Thoracic aorta (tissue), 2 donors: ENCODE results near the gene ADCK1. TPM values are rescaled to one million over a fixed set of nuclear protein-coding genes. Genes with fewer than 3 reads are reported as not detected.
"Not testable (repeated sequence)": the region's sequence is repeated elsewhere in the genome, so short reads cannot be mapped to it uniquely, and the experiment has no call there.

ENCODE experiments used
- ATAC-seq: fragments of 150-250 bp; one replicate; pipeline ENCODE4 v1.8.0; 2017; ENCODE audit warnings: low read depth; ENCODE audit not compliant: insufficient number of reproducible peaks, low FRiP score
- DNase-seq: peaks from one replicate; pipeline ENCODE4 v3.0.0-alpha.2; 2020; ENCODE audit warnings: low spot score
- H3K27ac ChIP-seq, 2 donors: fragments of 200-600 bp; sonication (generic); 1 replicate in 1 of 2; 2 replicates in 1 of 2; pipeline ENCODE4 v1.5.1; 2016; ENCODE audit warnings: mild to moderate bottlenecking in 2 of 2, moderate library complexity in 2 of 2
- H3K27me3 ChIP-seq: fragments of 200-600 bp; sonication (generic); replicated peaks from 2 replicates; pipeline ENCODE4 v1.6.0; 2016; ENCODE audit warnings: mild to moderate bottlenecking; ENCODE audit not compliant: insufficient read depth
- H3K36me3 ChIP-seq: fragments of 200-600 bp; sonication (generic); one replicate; pipeline ENCODE4 v1.5.1; 2016
- H3K4me1 ChIP-seq, 2 donors: fragments of 200-600 bp; sonication (generic); 1 replicate in 1 of 2; 2 replicates in 1 of 2; pipeline versions ENCODE4 v1.5.1 to v1.6.0; 2016; ENCODE audit warnings: low read depth in 2 of 2, mild to moderate bottlenecking in 1 of 2; ENCODE audit not compliant: control insufficient read depth in 1 of 2
- H3K4me3 ChIP-seq: fragments of 200-600 bp; sonication (generic); 2 replicates; pipeline ENCODE4 v1.5.1; 2016; ENCODE audit warnings: mild to moderate bottlenecking
- H3K9me3 ChIP-seq: fragments of 200-600 bp; sonication (generic); 2 replicates; pipeline ENCODE4 v1.5.1; 2016
- total RNA-seq, 2 donors: library from RNA; depleted of rRNA; stranded (reverse); fragments of >200 nt; gene quantifications; one replicate each; pipeline versions ENCODE4 v1.1.0 to v1.2.3, GENCODE V29; 2016
- TF ChIP-seq, protein P1 (sequence below): fragments of 200-600 bp; sonication (generic); IDR thresholded peaks from one replicate; pipeline ENCODE4 v1.5.1; 2019; ENCODE audit warnings: antibody characterized with exemption

The ADCK1 gene
- total RNA-seq, 2 donors from 2014 or later = 2.2 to 11.2 TPM

DNA sequence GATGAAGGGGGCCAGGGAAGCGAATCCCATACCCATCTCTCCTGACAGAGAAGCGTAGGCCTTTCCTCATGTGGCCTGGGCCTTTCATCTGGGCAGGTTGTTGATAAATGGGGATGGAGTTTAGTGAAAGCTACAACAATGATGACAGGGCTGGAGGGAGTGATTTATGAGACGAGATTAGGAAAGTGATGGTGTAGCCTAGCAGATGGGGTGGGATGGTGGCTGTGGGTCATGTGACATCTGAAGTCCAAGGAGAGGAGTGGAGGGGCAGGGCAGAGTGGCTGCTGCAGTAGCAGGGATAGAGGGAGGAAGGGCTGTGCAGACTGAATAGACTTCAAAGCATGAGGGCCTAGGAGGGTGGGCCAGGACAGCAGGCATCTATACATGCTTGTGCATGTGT is 85.5 kb downstream of the ADCK1 start:
- Histone ChIP-seq H3K27ac (no peak overlapping the region), H3K4me1 (no peaks in the 10 kb centered on the region), H3K27me3 (no peaks in the 10 kb centered on the region), H3K9me3 (no peaks in the 10 kb centered on the region), H3K4me3 (no peak overlapping the region), H3K36me3 (peaks cover 9% of the 10 kb centered on the region)
- DNase-seq (no peak), ATAC-seq (no peak)
- TF ChIP-seq, protein P1, sequence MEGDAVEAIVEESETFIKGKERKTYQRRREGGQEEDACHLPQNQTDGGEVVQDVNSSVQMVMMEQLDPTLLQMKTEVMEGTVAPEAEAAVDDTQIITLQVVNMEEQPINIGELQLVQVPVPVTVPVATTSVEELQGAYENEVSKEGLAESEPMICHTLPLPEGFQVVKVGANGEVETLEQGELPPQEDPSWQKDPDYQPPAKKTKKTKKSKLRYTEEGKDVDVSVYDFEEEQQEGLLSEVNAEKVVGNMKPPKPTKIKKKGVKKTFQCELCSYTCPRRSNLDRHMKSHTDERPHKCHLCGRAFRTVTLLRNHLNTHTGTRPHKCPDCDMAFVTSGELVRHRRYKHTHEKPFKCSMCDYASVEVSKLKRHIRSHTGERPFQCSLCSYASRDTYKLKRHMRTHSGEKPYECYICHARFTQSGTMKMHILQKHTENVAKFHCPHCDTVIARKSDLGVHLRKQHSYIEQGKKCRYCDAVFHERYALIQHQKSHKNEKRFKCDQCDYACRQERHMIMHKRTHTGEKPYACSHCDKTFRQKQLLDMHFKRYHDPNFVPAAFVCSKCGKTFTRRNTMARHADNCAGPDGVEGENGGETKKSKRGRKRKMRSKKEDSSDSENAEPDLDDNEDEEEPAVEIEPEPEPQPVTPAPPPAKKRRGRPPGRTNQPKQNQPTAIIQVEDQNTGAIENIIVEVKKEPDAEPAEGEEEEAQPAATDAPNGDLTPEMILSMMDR = no peak

DNA sequence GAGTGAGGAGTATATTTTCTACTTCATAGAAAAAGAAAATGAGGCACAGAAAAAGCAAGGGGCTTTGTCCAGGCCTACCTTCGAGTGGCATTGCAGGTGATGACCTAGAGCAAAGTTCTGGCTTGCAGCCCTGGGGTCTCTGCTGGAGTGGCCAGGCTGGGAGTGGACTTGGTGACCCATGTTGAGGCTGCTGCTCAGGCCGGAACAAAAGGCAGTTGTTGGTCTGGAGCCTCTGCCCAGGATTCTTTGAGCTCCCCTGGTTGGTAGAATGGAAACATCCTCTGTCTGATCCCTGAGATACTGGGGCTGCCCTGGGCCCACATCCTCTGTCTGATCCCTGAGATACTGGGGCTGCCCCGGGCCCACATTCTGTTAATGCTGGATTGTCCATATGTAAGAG is 86.1 kb downstream of the ADCK1 start:
- ATAC-seq = no peak
- no peaks in the 10 kb centered on the region for H3K27me3 ChIP-seq
- no peak overlapping the region for H3K27ac ChIP-seq
- no peak for DNase-seq
- TF ChIP-seq, protein P1 = no peak
- peaks cover 9% of the 10 kb centered on the region for H3K36me3 ChIP-seq
- no peaks in the 10 kb centered on the region for H3K4me1 ChIP-seq
- H3K9me3 ChIP-seq = no peaks in the 10 kb centered on the region
- H3K4me3 ChIP-seq = no peak overlapping the region

DNA sequence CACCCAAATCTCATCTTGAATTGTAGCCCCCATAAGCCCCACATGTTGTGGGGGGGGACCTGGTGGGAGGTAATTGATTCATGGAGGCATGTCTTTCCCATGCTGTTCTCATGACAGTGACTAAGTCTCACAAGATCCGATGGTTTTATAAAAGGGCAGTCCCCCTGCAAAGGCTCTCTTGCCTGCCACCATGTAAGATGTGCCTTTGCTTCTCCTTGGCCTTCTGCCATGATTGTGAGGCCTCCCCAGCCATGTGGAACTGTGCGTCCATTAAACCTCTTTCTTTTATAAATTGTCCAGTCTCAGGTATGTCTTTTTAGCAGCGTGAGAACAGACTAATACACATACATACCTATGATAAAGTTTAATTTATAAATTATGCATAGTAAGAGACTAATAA is 89.0 kb downstream of the ADCK1 start:
- H3K9me3 ChIP-seq, H3K36me3 ChIP-seq, H3K4me1 ChIP-seq, H3K27me3 ChIP-seq, DNase-seq, H3K27ac ChIP-seq, H3K4me3 ChIP-seq, ATAC-seq: not testable (repeated sequence)

DNA sequence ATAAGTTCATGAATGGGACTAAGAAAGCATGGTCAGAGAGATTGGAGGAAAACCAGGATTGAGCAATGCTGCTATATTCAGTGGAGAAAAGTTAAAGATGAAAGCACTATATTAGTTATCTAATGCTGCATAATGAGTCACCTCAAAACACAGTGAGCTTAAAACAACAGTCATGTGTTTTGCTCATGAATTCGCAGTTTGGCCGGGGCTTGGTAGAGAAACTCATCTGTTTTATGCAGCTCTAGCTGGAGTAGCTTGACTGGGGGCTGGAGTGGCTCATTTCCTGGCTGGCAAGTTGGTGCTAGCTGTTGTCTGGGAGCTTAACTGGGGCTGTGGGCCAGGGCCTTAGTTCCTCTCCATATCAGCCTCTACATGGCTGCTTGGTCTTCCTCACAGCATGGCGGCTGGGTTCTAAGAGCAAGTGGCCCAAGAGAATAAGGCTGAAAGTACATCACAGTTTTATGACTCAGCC is 90.1 kb downstream of the ADCK1 start:
- no peaks in the 10 kb centered on the region for H3K27me3 ChIP-seq
- no peaks in the 10 kb centered on the region for H3K4me1 ChIP-seq
- no peak for ATAC-seq
- TF ChIP-seq, protein P1 = no peak
- no peaks in the 10 kb centered on the region for H3K9me3 ChIP-seq
- no peak overlapping the region for H3K27ac ChIP-seq
- DNase-seq = no peak
- H3K36me3 ChIP-seq = peaks cover 9% of the 10 kb centered on the region
- H3K4me3 ChIP-seq = no peak overlapping the region

DNA sequence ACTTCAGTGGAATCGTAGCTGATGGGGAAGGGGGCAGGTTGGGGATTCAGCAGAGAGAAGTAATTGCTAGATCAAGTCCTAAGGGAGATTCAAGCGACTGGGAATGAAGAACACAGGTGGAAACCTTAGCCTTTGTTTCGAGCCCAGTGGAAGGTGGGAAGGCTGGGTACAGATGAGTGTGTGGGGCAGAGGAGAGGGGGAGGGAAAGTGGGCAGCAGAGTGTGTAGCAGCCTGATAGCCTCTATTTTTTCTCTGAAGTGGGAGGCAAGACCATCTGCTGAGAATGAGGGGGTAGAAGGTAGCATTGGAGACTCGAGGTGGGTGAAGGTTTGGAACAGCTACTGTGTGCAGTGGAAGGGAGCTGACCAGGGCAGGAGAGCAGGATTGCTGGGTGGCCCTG is 91.0 kb downstream of the ADCK1 start:
- H3K27ac ChIP-seq = no peak overlapping the region
- TF ChIP-seq, protein P1 = no peak
- no peaks in the 10 kb centered on the region for H3K27me3 ChIP-seq
- DNase-seq (no peak), ATAC-seq (no peak)
- no peaks in the 10 kb centered on the region for H3K4me1 ChIP-seq
- peaks cover 9% of the 10 kb centered on the region for H3K36me3 ChIP-seq
- H3K9me3 ChIP-seq = no peaks in the 10 kb centered on the region
- no peak overlapping the region for H3K4me3 ChIP-seq

DNA sequence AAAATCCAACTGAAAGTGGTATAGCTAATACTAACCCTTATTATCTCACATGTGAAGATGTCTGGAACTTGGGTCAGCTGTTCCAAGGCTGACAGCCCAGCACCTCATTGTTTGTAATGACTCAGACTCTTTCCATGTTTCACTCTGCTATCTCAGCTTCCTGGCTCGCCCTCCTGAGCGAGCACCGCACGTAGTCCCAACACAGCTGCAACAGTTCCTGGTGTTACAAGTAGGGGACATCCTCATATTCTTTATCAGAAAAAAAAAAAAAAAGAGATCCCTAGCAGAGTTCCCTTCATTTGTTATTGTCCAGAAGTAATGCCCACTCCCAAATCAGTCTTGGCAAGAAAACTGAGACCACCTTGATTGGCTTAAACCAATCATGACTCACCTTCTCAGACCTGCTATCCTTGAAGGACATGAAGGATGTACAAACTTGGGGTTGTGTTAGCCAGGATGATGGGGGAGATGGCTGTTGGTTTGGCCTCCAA is 92.5 kb downstream of the ADCK1 start:
- H3K4me1 ChIP-seq = no peaks in the 10 kb centered on the region
- H3K27me3 ChIP-seq = no peaks in the 10 kb centered on the region
- no peak overlapping the region for H3K27ac ChIP-seq
- H3K4me3 ChIP-seq = no peak overlapping the region
- no peak for ATAC-seq
- no peak for DNase-seq
- peaks cover 9% of the 10 kb centered on the region for H3K36me3 ChIP-seq
- no peaks in the 10 kb centered on the region for H3K9me3 ChIP-seq
- TF ChIP-seq, protein P1 = no peak
